HCT116 (cell line): ENCODE results near the gene EBLN2. TPM values are rescaled to one million over a fixed set of nuclear protein-coding genes. Genes with fewer than 3 reads are reported as not detected.

Experiments
- ATAC-seq: fragments of 200-7000 bp; cut with Tn5 transposase; 2 replicates; pipeline ENCODE4 v1.9.1; 2020; ENCODE audit warnings: mild to moderate bottlenecking, moderate library complexity
- BruUV-seq: library from RNA; stranded (reverse); fragments of 400-500 nt; replicated peaks from 2 replicates; lab custom pipeline; 2021; lab: Mats Ljungman, UMichigan
- CTCF ChIA-PET: fragments of 300-600 bp; sonication (Branson Sonifier 250); formaldehyde crosslinking; loops from one replicate; lab custom pipeline; 2021; ENCODE audit warnings: antibody characterized with exemption; lab: Charles Lee
- POLR2A ChIA-PET: fragments of 300-600, 350-600 bp; sonication (Branson Sonifier 250); formaldehyde crosslinking; loops from one replicate; lab custom pipeline; 2021; ENCODE audit warnings: antibody characterized with exemption; lab: Charles Lee
- RAD21 ChIA-PET, 2 experiments: fragments of 300-600 bp; sonication (Branson Sonifier 250); formaldehyde crosslinking; loops; one replicate each; lab custom pipeline; 2023; ENCODE audit warnings: low total read pairs in 2 of 2; ENCODE audit not compliant: uncharacterized antibody in 2 of 2, unreplicated experiment in 2 of 2, low non-redundant PET in 1 of 2; lab: Charles Lee
- DNase-seq: peaks from one replicate; pipeline ENCODE4 v3.0.0-alpha.2; 2010; ENCODE audit warnings: low read depth, low spot score
- H2AFZ ChIP-seq: fragments of 200-600 bp; shearing (Covaris generic), sonication (generic); 2 replicates; pipeline ENCODE4 v1.6.1; 2017; ENCODE audit warnings: low read depth, mixed run types, mixed read lengths, antibody characterized with exemption, low read length; ENCODE audit not compliant: poor library complexity, severe bottlenecking
- H3K27ac ChIP-seq: 2 replicates; pipeline ENCODE4 v1.5.1; 2012; ENCODE audit warnings: low read depth, low read length
- H3K27me3 ChIP-seq: fragments of 200-600 bp; sonication (generic); 2 replicates; pipeline ENCODE4 v1.6.1; 2016; ENCODE audit warnings: mixed run types, low read length, mixed read lengths; ENCODE audit not compliant: insufficient read depth
- H3K36me3 ChIP-seq, 2 experiments: fragments of 200-500 bp in 1 of 2; fragments of 200-600 bp in 1 of 2; sonication (Bioruptor generic) in 1 of 2; sonication (generic) in 1 of 2; 2 replicates each; pipeline versions ENCODE4 v1.5.1 to v1.6.1; 2014 to 2016; ENCODE audit warnings: low read length in 2 of 2, inconsistent platforms in 1 of 2, mixed read lengths in 1 of 2, mixed run types in 1 of 2; ENCODE audit not compliant: insufficient read depth in 2 of 2, control insufficient read depth in 1 of 2
- H3K4me1 ChIP-seq, 2 experiments: fragments of 200-600 bp in 1 of 2; sonication (generic) in 1 of 2; 2 replicates each; pipeline versions ENCODE4 v1.5.1 to v1.6.1; 2012 to 2017; ENCODE audit warnings: low read length in 2 of 2, inconsistent platforms in 1 of 2, mild to moderate bottlenecking in 1 of 2, mixed read lengths in 1 of 2, mixed run types in 1 of 2, moderate library complexity in 1 of 2; ENCODE audit not compliant: insufficient read depth in 2 of 2, control insufficient read depth in 1 of 2
- H3K4me2 ChIP-seq: fragments of 200-600 bp; sonication (generic); 2 replicates; pipeline ENCODE4 v1.6.1; 2017; ENCODE audit warnings: mixed run types, low read length, mixed read lengths
- H3K4me3 ChIP-seq, 2 experiments: fragments of 200-600 bp in 1 of 2; sonication (generic) in 1 of 2; replicated peaks in 1 of 2; 2 replicates each; pipeline ENCODE4 v1.5.1; 2011 to 2016; ENCODE audit warnings: low read length in 2 of 2, control low read depth in 1 of 2, low read depth in 1 of 2, mild to moderate bottlenecking in 1 of 2, mixed read lengths in 1 of 2, mixed run types in 1 of 2
- H3K79me2 ChIP-seq: fragments of 200-600 bp; sonication (generic); 2 replicates; pipeline ENCODE4 v1.6.1; 2017; ENCODE audit warnings: mild to moderate bottlenecking, mixed run types, low read length, moderate library complexity, mixed read lengths; ENCODE audit not compliant: insufficient read depth
- H3K9ac ChIP-seq: fragments of 200-600 bp; sonication (generic); 2 replicates; pipeline ENCODE4 v1.6.1; 2016; ENCODE audit warnings: low read length, mixed read lengths
- H3K9me2 ChIP-seq: fragments of 200-600 bp; sonication (generic), shearing (Covaris generic); 2 replicates; pipeline ENCODE4 v1.6.1; 2017; ENCODE audit warnings: mixed run types, mild to moderate bottlenecking, moderate library complexity; ENCODE audit not compliant: insufficient read depth
- H3K9me3 ChIP-seq, 2 experiments: fragments of 200-500 bp in 1 of 2; fragments of 200-600 bp in 1 of 2; sonication (Bioruptor generic) in 1 of 2; sonication (generic) in 1 of 2; 2 replicates each; pipeline ENCODE4 v1.6.1; 2014 to 2017; ENCODE audit warnings: low read length in 2 of 2, mixed read lengths in 2 of 2, inconsistent platforms in 1 of 2, low read depth in 1 of 2, mild to moderate bottlenecking in 1 of 2, mixed run types in 1 of 2, moderate library complexity in 1 of 2; ENCODE audit not compliant: control insufficient read depth in 1 of 2, insufficient read depth in 1 of 2
- H4K20me1 ChIP-seq: fragments of 200-600 bp; sonication (generic), shearing (Covaris generic); 2 replicates; pipeline ENCODE4 v1.6.1; 2017; ENCODE audit warnings: mixed run types, mild to moderate bottlenecking, moderate library complexity; ENCODE audit not compliant: insufficient read depth
- ATF3 ChIP-seq: IDR thresholded peaks from 2 replicates; pipeline ENCODE4 v1.6.1; 2012
- EGR1 ChIP-seq: IDR thresholded peaks from 2 replicates; pipeline ENCODE4 v1.6.1; 2012; ENCODE audit warnings: low read depth
- EZH2 ChIP-seq: fragments of 200-600 bp; sonication (generic); IDR thresholded peaks from 2 replicates; pipeline ENCODE4 v1.6.1; 2017; ENCODE audit warnings: antibody characterized with exemption, mixed run types
- POLR2A ChIP-seq: IDR thresholded peaks from 2 replicates; pipeline ENCODE4 v1.7.0; 2011; ENCODE audit warnings: borderline replicate concordance; ENCODE audit not compliant: insufficient read depth, insufficient read length; ENCODE audit errors: extremely low read depth
- SP1 ChIP-seq: IDR thresholded peaks from 2 replicates; pipeline ENCODE4 v1.6.1; 2012; ENCODE audit warnings: low read depth
- ZFX ChIP-seq: fragments of 450-650 bp; IDR thresholded peaks from 2 replicates; pipeline ENCODE4 v1.6.1; 2017
- intact Hi-C: fragments of 100-400 bp; cut with micrococcal nuclease; formaldehyde crosslinking; loops from 2 replicates; pipeline ENCODE4 v1.10.0; 2022
- total RNA-seq: library from RNA; stranded (reverse); gene quantifications from one replicate; pipeline ENCODE4 v1.2.1, GENCODE V29; 2021; ENCODE audit not compliant: unreplicated experiment
- TF ChIP-seq, protein P1 (sequence below): IDR thresholded peaks from 2 replicates; pipeline ENCODE4 v1.6.1; 2012
- TF ChIP-seq, protein P2 (sequence below): IDR thresholded peaks from 2 replicates; pipeline ENCODE4 v1.6.1; 2011; ENCODE audit warnings: mild to moderate bottlenecking, low read length, moderate library complexity; ENCODE audit not compliant: insufficient replicate concordance; ENCODE audit errors: extremely low read depth

EBLN2 gene
- total RNA-seq, 1 experiment from 2014 or later: 5.1 TPM

DNA sequence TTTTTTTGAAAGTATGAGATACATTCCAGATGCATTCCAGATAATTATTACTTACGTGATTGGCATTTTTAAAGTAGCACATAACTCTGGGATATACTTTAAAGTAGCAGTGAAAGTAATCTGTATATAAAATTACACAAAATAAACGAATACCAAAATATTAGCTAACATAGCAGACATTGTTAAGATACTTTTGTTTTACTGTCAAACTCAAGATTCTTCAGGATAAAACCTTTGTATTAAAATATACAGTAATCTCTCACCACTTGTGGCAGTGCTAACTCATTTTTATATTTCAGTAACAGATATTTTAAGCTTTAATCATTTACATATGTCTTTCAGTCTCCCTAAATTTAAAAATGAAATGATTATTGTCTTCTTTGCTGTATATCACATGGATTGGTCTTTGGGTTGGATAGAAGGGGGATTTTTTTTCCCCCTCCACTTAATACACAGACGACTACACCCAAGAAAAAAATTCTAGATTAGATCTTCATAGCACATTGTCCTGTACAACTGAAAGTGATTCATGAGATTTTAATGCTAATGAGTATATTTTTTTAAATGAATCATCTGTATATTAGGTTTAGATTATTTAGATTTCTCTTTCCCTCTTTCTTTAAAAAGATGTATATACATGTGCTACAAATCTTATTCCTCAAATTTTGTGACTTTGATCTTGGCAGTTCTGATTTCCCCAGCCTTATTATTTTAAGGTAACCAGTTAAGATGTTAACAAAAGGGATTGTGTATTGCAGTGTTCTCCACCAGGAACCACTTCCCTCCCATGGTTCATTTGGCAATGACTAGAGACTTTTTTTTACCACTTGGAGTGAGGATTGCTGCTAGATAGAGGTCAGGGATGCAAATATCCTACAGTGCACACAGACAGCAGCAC is 24.5 kb upstream of the EBLN2 start:
- CTCF ChIA-PET: no interaction called here
- intact Hi-C loops: no loop called here
- Histone ChIP-seq H4K20me1 (peaks cover 43% of the 10 kb centered on the region; the same call in 1 of the 2 replicates), H2AFZ (no peak overlapping the region), H3K27me3 (no peaks in the 10 kb centered on the region), H3K9me3 (no peaks in the 10 kb centered on the region), H3K4me2 (no peak overlapping the region), H3K27ac (no peak overlapping the region), H3K9me2 (no peaks in the 10 kb centered on the region), H3K9ac (no peak overlapping the region), H3K4me3 (no peak overlapping the region), H3K36me3 (no peaks in the 10 kb centered on the region), H3K79me2 (peaks cover 100% of the 10 kb centered on the region), H3K4me1 (no peaks in the 10 kb centered on the region; a peak in 1 of 4 replicates)
- POLR2A ChIA-PET: no interaction called here
- BruUV-seq: no TSS peak
- 0 out of 2 replicates have a peak, but pooled peaks have one; percentile 17 for ATAC-seq
- DNase-seq: no peak
- TF ChIP-seq EZH2 (no peak), ZFX (no peak), EGR1 (no peak), SP1 (no peak), ATF3 (no peak), POLR2A (no peak)
- TF ChIP-seq, protein P1, sequence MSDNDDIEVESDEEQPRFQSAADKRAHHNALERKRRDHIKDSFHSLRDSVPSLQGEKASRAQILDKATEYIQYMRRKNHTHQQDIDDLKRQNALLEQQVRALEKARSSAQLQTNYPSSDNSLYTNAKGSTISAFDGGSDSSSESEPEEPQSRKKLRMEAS: no peak
- TF ChIP-seq, protein P2, sequence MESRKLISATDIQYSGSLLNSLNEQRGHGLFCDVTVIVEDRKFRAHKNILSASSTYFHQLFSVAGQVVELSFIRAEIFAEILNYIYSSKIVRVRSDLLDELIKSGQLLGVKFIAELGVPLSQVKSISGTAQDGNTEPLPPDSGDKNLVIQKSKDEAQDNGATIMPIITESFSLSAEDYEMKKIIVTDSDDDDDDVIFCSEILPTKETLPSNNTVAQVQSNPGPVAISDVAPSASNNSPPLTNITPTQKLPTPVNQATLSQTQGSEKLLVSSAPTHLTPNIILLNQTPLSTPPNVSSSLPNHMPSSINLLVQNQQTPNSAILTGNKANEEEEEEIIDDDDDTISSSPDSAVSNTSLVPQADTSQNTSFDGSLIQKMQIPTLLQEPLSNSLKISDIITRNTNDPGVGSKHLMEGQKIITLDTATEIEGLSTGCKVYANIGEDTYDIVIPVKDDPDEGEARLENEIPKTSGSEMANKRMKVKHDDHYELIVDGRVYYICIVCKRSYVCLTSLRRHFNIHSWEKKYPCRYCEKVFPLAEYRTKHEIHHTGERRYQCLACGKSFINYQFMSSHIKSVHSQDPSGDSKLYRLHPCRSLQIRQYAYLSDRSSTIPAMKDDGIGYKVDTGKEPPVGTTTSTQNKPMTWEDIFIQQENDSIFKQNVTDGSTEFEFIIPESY: no peak
- RAD21 ChIA-PET: no interaction called here
